H1 (cell line): ENCODE measurements around the gene DDOST. TPM values are rescaled to one million over a fixed set of nuclear protein-coding genes. Genes with fewer than 3 reads are reported as not detected.

Source experiments
- CTCF ChIA-PET: fragments of 300-600 bp; sonication (Branson Sonifier 250); formaldehyde crosslinking; loops from one replicate; lab custom pipeline; 2021; ENCODE audit not compliant: partially characterized antibody; lab: Charles Lee
- POLR2A ChIA-PET: fragments of 300-600 bp; sonication (Branson Sonifier 250); formaldehyde crosslinking; loops from one replicate; lab custom pipeline; 2021; ENCODE audit warnings: inconsistent platforms; ENCODE audit not compliant: partially characterized antibody; lab: Charles Lee
- DNase-seq, 2 experiments: peaks; one replicate each; pipeline versions ENCODE4 v3.0.0 to v3.0.0-alpha.2; 2010 to 2022; ENCODE audit warnings: low spot score in 2 of 2, low read depth in 1 of 2, mixed read lengths in 1 of 2
- FAIRE-seq: peaks from 2 replicates; lab custom pipeline; 2011; peaks lifted over from hg19 to GRCh38; lab: Jason Lieb, UNC
- H2AFZ ChIP-seq: 2 replicates; pipeline ENCODE4 v1.8.1; 2012; ENCODE audit warnings: low read length, inconsistent platforms
- H2AK5ac ChIP-seq: 2 replicates; pipeline ENCODE4 v1.6.1; 2013; ENCODE audit warnings: low read depth, low read length
- H2BK120ac ChIP-seq: replicated peaks from 2 replicates; pipeline ENCODE3; 2013; ENCODE audit warnings: low read depth, low read length, inconsistent platforms
- H2BK12ac ChIP-seq: 2 replicates; pipeline ENCODE4 v1.6.1; 2013; ENCODE audit warnings: low read depth, low read length
- H2BK15ac ChIP-seq: 2 replicates; pipeline ENCODE4 v1.6.1; 2013; ENCODE audit warnings: low read length
- H2BK20ac ChIP-seq: 2 replicates; pipeline ENCODE4 v1.6.1; 2013; ENCODE audit warnings: low read length
- H2BK5ac ChIP-seq: 2 replicates; pipeline ENCODE4 v1.6.1; 2013; ENCODE audit warnings: low read depth, low read length
- H3K14ac ChIP-seq: 2 replicates; pipeline ENCODE4 v1.6.1; 2013; ENCODE audit warnings: inconsistent platforms; ENCODE audit not compliant: insufficient read length
- H3K18ac ChIP-seq: 2 replicates; pipeline ENCODE4 v1.6.1; 2013; ENCODE audit warnings: low read length; ENCODE audit errors: extremely low read depth
- H3K23ac ChIP-seq: 2 replicates; pipeline ENCODE4 v1.6.1; 2013; ENCODE audit warnings: inconsistent platforms; ENCODE audit not compliant: insufficient read length
- H3K23me2 ChIP-seq: 2 replicates; pipeline ENCODE4 v1.6.1; 2013; ENCODE audit warnings: low read depth, low read length
- H3K27ac ChIP-seq: 2 replicates; pipeline ENCODE4 v1.6.1; 2011; ENCODE audit warnings: low read depth, low read length, inconsistent platforms
- H3K27me3 ChIP-seq, 4 experiments: replicated peaks in 1 of 4; 1 replicate in 1 of 4; 2 replicates in 3 of 4; pipeline versions ENCODE4 v1.6.1 to v1.8.1; 2011 to 2013; ENCODE audit warnings: low read length in 3 of 4, mild to moderate bottlenecking in 3 of 4, inconsistent platforms in 2 of 4, mixed read lengths in 2 of 4, moderate library complexity in 1 of 4; ENCODE audit not compliant: control insufficient read depth in 3 of 4, insufficient read depth in 3 of 4; ENCODE audit errors: extremely low read depth in 1 of 4
- H3K36me3 ChIP-seq, 4 experiments: 2 replicates each; pipeline versions ENCODE4 v1.6.1 to v1.8.1; 2011 to 2013; ENCODE audit warnings: mild to moderate bottlenecking in 4 of 4, low read length in 3 of 4, moderate library complexity in 2 of 4, control low read depth in 1 of 4, inconsistent platforms in 1 of 4; ENCODE audit not compliant: insufficient read depth in 4 of 4, control insufficient read depth in 2 of 4
- H3K4ac ChIP-seq: replicated peaks from 2 replicates; pipeline ENCODE3; 2013; ENCODE audit warnings: low read length, low read depth, mixed read lengths, inconsistent platforms; ENCODE audit not compliant: insufficient read length
- H3K4me1 ChIP-seq, 4 experiments: replicated peaks in 1 of 4; 1 replicate in 1 of 4; 2 replicates in 3 of 4; pipeline versions ENCODE4 v1.6.1 to v1.8.1; 2011 to 2013; ENCODE audit warnings: low read length in 3 of 4, inconsistent platforms in 2 of 4, mixed read lengths in 1 of 4; ENCODE audit not compliant: insufficient read depth in 4 of 4, control insufficient read depth in 3 of 4
- H3K4me2 ChIP-seq, 2 experiments: 2 replicates each; pipeline versions ENCODE4 v1.6.1 to v1.8.1; 2011 to 2013; ENCODE audit warnings: low read depth in 2 of 2, low read length in 2 of 2, control low read depth in 1 of 2, inconsistent platforms in 1 of 2, mild to moderate bottlenecking in 1 of 2; ENCODE audit not compliant: insufficient read depth in 1 of 2
- H3K4me3 ChIP-seq, 4 experiments: fragments of 200-600, 300-600 bp in 1 of 4; sonication (generic), shearing (Covaris generic), sonication (Bioruptor Twin) in 1 of 4; 2 replicates each; pipeline versions ENCODE4 v1.5.1 to v1.8.1; 2011 to 2016; ENCODE audit warnings: low read length in 4 of 4, low read depth in 3 of 4, control low read depth in 2 of 4, inconsistent platforms in 2 of 4, mild to moderate bottlenecking in 2 of 4, mixed read lengths in 1 of 4, moderate library complexity in 1 of 4; ENCODE audit not compliant: insufficient read depth in 2 of 4; ENCODE audit errors: extremely low read depth in 1 of 4
- H3K56ac ChIP-seq: replicated peaks from 2 replicates; pipeline ENCODE3; 2013; ENCODE audit warnings: low read depth, mild to moderate bottlenecking, mixed read lengths, low read length, inconsistent platforms; ENCODE audit not compliant: insufficient read length
- H3K79me1 ChIP-seq: 2 replicates; pipeline ENCODE4 v1.6.1; 2013; ENCODE audit warnings: low read depth, low read length, control low read depth
- H3K79me2 ChIP-seq, 2 experiments: 2 replicates each; pipeline versions ENCODE4 v1.6.1 to v1.8.1; 2012 to 2013; ENCODE audit warnings: low read length in 2 of 2, mild to moderate bottlenecking in 2 of 2, inconsistent platforms in 1 of 2; ENCODE audit not compliant: insufficient read depth in 2 of 2, control insufficient read depth in 1 of 2
- H3K9ac ChIP-seq, 4 experiments: replicated peaks in 1 of 4; 1 replicate in 1 of 4; 2 replicates in 3 of 4; pipeline versions ENCODE4 v1.6.1 to v1.8.1; 2011 to 2013; ENCODE audit warnings: low read depth in 3 of 4, low read length in 3 of 4, control low read depth in 2 of 4, mild to moderate bottlenecking in 2 of 4, moderate library complexity in 2 of 4, inconsistent platforms in 1 of 4; ENCODE audit errors: extremely low read depth in 1 of 4
- H3K9me3 ChIP-seq, 2 experiments: 2 replicates each; pipeline versions ENCODE4 v1.6.1 to v1.8.1; 2012 to 2013; ENCODE audit warnings: mild to moderate bottlenecking in 2 of 2, moderate library complexity in 2 of 2, control low read depth in 1 of 2, inconsistent platforms in 1 of 2, low read depth in 1 of 2, low read length in 1 of 2, mixed read lengths in 1 of 2; ENCODE audit not compliant: insufficient read depth in 2 of 2
- H4K20me1 ChIP-seq, 2 experiments: replicated peaks in 1 of 2; 2 replicates each; pipeline versions ENCODE3 to v1.8.1; 2011 to 2013; ENCODE audit warnings: inconsistent platforms in 2 of 2, low read length in 2 of 2, mild to moderate bottlenecking in 1 of 2; ENCODE audit not compliant: insufficient read depth in 2 of 2, control insufficient read depth in 1 of 2
- H4K5ac ChIP-seq: 2 replicates; pipeline ENCODE4 v1.6.1; 2013; ENCODE audit warnings: low read length, low read depth, mixed read lengths, inconsistent platforms; ENCODE audit not compliant: insufficient read length
- H4K8ac ChIP-seq: 2 replicates; pipeline ENCODE4 v1.8.0; 2013; ENCODE audit warnings: mild to moderate bottlenecking, moderate library complexity, low read length, inconsistent platforms; ENCODE audit not compliant: insufficient read depth; ENCODE audit errors: extremely low read depth
- H4K91ac ChIP-seq: replicated peaks from 2 replicates; pipeline ENCODE3; 2013; ENCODE audit warnings: low read length, mixed read lengths, inconsistent platforms; ENCODE audit not compliant: insufficient read length
- ASH2L ChIP-seq: fragments of 200-600, 300-600 bp; sonication (generic); IDR thresholded peaks from one replicate; pipeline ENCODE4 v1.7.1; 2017; ENCODE audit warnings: low read length
- BACH1 ChIP-seq: IDR thresholded peaks from 2 replicates; pipeline ENCODE4 v1.6.1; 2012; ENCODE audit warnings: low read length, improper control_type of control experiment
- BCL11A ChIP-seq, 2 experiments: IDR thresholded peaks; one replicate each; pipeline ENCODE4 v1.6.1; 2011; ENCODE audit warnings: low read depth in 2 of 2, low read length in 2 of 2, mild to moderate bottlenecking in 2 of 2
- CBX5 ChIP-seq: fragments of 300-800, 300-1000 bp; sonication (generic); IDR thresholded peaks from 2 replicates; pipeline ENCODE4 v1.7.1; 2016; ENCODE audit warnings: antibody characterized with exemption, low read length, low read depth
- CEBPB ChIP-seq: IDR thresholded peaks from 2 replicates; pipeline ENCODE4 v1.6.1; 2012; ENCODE audit warnings: low read depth, low read length
- CHD1 ChIP-seq: IDR thresholded peaks from 2 replicates; pipeline ENCODE4 v1.6.1; 2012; ENCODE audit warnings: low read depth, low read length, improper control_type of control experiment
- CHD2 ChIP-seq: IDR thresholded peaks from 2 replicates; pipeline ENCODE4 v1.6.1; 2012; ENCODE audit warnings: low read length, improper control_type of control experiment
- FOSL1 ChIP-seq: IDR thresholded peaks from 2 replicates; pipeline ENCODE4 v1.6.1; 2011; ENCODE audit warnings: mild to moderate bottlenecking, low read depth, low read length, moderate library complexity; ENCODE audit not compliant: insufficient read depth
- HDAC2 ChIP-seq, 2 experiments: fragments of 300-600 bp in 1 of 2; sonication (generic) in 1 of 2; IDR thresholded peaks; 2 replicates each; pipeline ENCODE4 v1.6.1; 2011 to 2012; ENCODE audit warnings: low read depth in 2 of 2, low read length in 2 of 2, mild to moderate bottlenecking in 2 of 2, moderate library complexity in 2 of 2, borderline replicate concordance in 1 of 2, inconsistent platforms in 1 of 2
- KDM5A ChIP-seq: fragments of 200-600 bp; IDR thresholded peaks from 2 replicates; pipeline ENCODE4 v1.7.1; 2012; ENCODE audit warnings: mild to moderate bottlenecking, low read length, inconsistent platforms, mixed read lengths
- MAFK ChIP-seq: IDR thresholded peaks from 2 replicates; pipeline ENCODE4 v1.6.1; 2012; ENCODE audit warnings: low read depth, mild to moderate bottlenecking, improper control_type of control experiment, low read length
- POU5F1 ChIP-seq: IDR thresholded peaks from 2 replicates; pipeline ENCODE4 v1.6.1; 2011; ENCODE audit warnings: low read depth, mild to moderate bottlenecking, low read length, moderate library complexity
- SIRT6 ChIP-seq: IDR thresholded peaks from one replicate; pipeline ENCODE4 v1.7.1; 2012; ENCODE audit warnings: low read length, inconsistent platforms
- TAF7 ChIP-seq: optimal IDR thresholded peaks from 2 replicates; pipeline ENCODE3; 2011; ENCODE audit warnings: low read depth, mild to moderate bottlenecking, inconsistent platforms, low read length, moderate library complexity, borderline replicate concordance
- TBP ChIP-seq: IDR thresholded peaks from 2 replicates; pipeline ENCODE4 v1.6.1; 2011; ENCODE audit warnings: low read depth, low read length, improper control_type of control experiment
- WGBS, 2 experiments: shearing (Covaris generic) in 1 of 2; methylation state at CpG; one replicate each; pipeline versions ENCODE4 v1.1.6 to v1.1.7; 2013 to 2015; ENCODE audit warnings: low lambda C conversion rate in 2 of 2, mixed read lengths in 2 of 2, inconsistent platforms in 1 of 2, low coverage in 1 of 2, missing lambda C conversion rate in 1 of 2; ENCODE audit not compliant: insufficient replicate concordance in 2 of 2, insufficient coverage in 1 of 2, insufficient read length in 1 of 2; ENCODE audit errors: extremely low coverage in 1 of 2, missing lambda C conversion rate in 1 of 2; 5-methylcytosine and 5-hydroxymethylcytosine counted together
- polyA plus RNA-seq, 7 experiments: library from polyadenylated mRNA; depleted of rRNA in 3 of 7; stranded (reverse) in 5 of 7; unstranded in 2 of 7; fragments of >200 nt in 5 of 7; fragments of 200-250 nt in 2 of 7; gene quantifications; 1 replicate in 5 of 7; 2 replicates in 1 of 7; 4 replicates in 1 of 7; pipeline versions ENCODE4 v1.2.1 to v1.2.3, GENCODE V29; 2011 to 2013; ENCODE audit warnings: missing spikeins in 2 of 7, mixed read lengths in 2 of 7
- total RNA-seq: library from RNA; stranded (reverse); fragmentation: NEBNext Ultra II Directional; extraction: Animal tissue kit (Norgen Biotek cat#: 25700); gene quantifications from 2 replicates; pipeline ENCODE4 v1.2.1, GENCODE V29; 2021

Gene DDOST
- total and polyA plus RNA-seq, 2 of the 8 experiments (the other 6 are each of a cell fraction or from before 2014, with no cell fraction given): 253 to 336 TPM

GRCh38 chr1:20665726-20666125 is 4.6 kb upstream of the DDOST start:
- Histone ChIP-seq H2BK5ac (no peak overlapping the region), H3K18ac (no peak overlapping the region), H3K36me3 (no peaks in the 10 kb centered on the region), H3K56ac (no peak overlapping the region), H3K27ac (no peak overlapping the region), H3K23me2 (peaks cover 8% of the 10 kb centered on the region), H3K14ac (no peak overlapping the region), H4K8ac (no peak overlapping the region), H3K4ac (no peak overlapping the region), H4K91ac (no peak overlapping the region), H4K5ac (no peak overlapping the region), H2AK5ac (no peak overlapping the region), H3K9me3 (no peaks in the 10 kb centered on the region; a peak in 1 of 4 replicates), H2AFZ (no peak overlapping the region), H3K4me2 (no peak overlapping the region), H3K79me1 (no peaks in the 10 kb centered on the region), H3K4me1 (peaks cover 0 to 5% (median 3%) of the 10 kb centered on the region in 4 experiments; a peak in 3 of 7 replicates), H4K20me1 (no peaks in the 10 kb centered on the region), H2BK120ac (no peak overlapping the region), H3K9ac (no peak overlapping the region), H3K4me3 (no peak overlapping the region), H3K79me2 (peaks cover 0 to 4% of the 10 kb centered on the region in 2 experiments; a peak in 3 of 4 replicates), H3K23ac (no peak overlapping the region), H2BK12ac (no peak overlapping the region), H2BK20ac (no peak overlapping the region), H3K27me3 (no peaks in the 10 kb centered on the region), H2BK15ac (no peak overlapping the region)
- ChIA-PET CTCF (interaction anchor here (0.7 to 1.8 kb wide), 7 partner anchors 10 to 91 kb away, joined by 3 to 7 read pairs (median 4); no protein-coding TSS in a partner anchor), POLR2A (interaction anchor here (1.4 to 1.5 kb wide), 2 partner anchors 14 to 16 kb away, joined by 3 to 4 read pairs; no protein-coding TSS in a partner anchor)
- no peak for TF ChIP-seq CBX5
- no peak for TF ChIP-seq HDAC2 (IDR thresholded peaks at IDR 0.05; ENCODE audit: borderline replicate concordance in 1 of 2, low read depth in 2 of 2, low read length in 2 of 2)
- no peak for TF ChIP-seq POU5F1
- TF ChIP-seq SIRT6: no peak
- no peak for TF ChIP-seq BACH1
- no peak for TF ChIP-seq KDM5A
- no peak for TF ChIP-seq CHD1
- TF ChIP-seq TBP: no peak
- no peak for TF ChIP-seq ASH2L
- TF ChIP-seq BCL11A (IDR thresholded peaks at IDR 0.05; ENCODE audit: low read depth in 2 of 2, low read length in 2 of 2): no peak
- no peak for TF ChIP-seq MAFK
- no peak for TF ChIP-seq CHD2
- TF ChIP-seq TAF7: no peak
- no peak for TF ChIP-seq FOSL1
- no peak for TF ChIP-seq CEBPB
- WGBS, 2 experiments: 83% methylated on average over 12 of the region's 12 CpGs; no CpG with 5 or more reads in 1 of the 2 experiments
- FAIRE-seq (no peak), DNase-seq (no peak)
